Muscle layer of duodenum (tissue), 2 donors: ENCODE results near the gene PODN.

Experiments used
- H3K27ac ChIP-seq: one replicate; pipeline ENCODE4 v1.7.0; 2013; ENCODE audit warnings: mild to moderate bottlenecking, low read length
- H3K27me3 ChIP-seq: one replicate; pipeline ENCODE4 v1.7.0; 2013; ENCODE audit warnings: low read depth, mild to moderate bottlenecking, control low read depth, low read length
- H3K36me3 ChIP-seq, 2 donors: one replicate each; pipeline ENCODE4 v1.7.0; 2013; ENCODE audit warnings: low read length in 2 of 2, control low read depth in 1 of 2, mild to moderate bottlenecking in 1 of 2; ENCODE audit not compliant: insufficient read depth in 2 of 2, control insufficient read depth in 1 of 2
- H3K4me1 ChIP-seq, 2 donors: one replicate each; pipeline ENCODE4 v1.7.0; 2013; ENCODE audit warnings: low read length in 2 of 2, mild to moderate bottlenecking in 2 of 2, control low read depth in 1 of 2, moderate library complexity in 1 of 2; ENCODE audit not compliant: insufficient read depth in 2 of 2, control insufficient read depth in 1 of 2
- H3K4me3 ChIP-seq, 2 donors: one replicate each; pipeline ENCODE4 v1.7.0; 2013; ENCODE audit warnings: low read length in 2 of 2, low read depth in 1 of 2, mild to moderate bottlenecking in 1 of 2
- H3K9me3 ChIP-seq, 2 donors: one replicate each; pipeline ENCODE4 v1.7.0; 2013; ENCODE audit warnings: low read length in 2 of 2, control low read depth in 1 of 2, mild to moderate bottlenecking in 1 of 2; ENCODE audit not compliant: control insufficient read depth in 1 of 2
- donor health status: healthy.

Gene PODN

DNA sequence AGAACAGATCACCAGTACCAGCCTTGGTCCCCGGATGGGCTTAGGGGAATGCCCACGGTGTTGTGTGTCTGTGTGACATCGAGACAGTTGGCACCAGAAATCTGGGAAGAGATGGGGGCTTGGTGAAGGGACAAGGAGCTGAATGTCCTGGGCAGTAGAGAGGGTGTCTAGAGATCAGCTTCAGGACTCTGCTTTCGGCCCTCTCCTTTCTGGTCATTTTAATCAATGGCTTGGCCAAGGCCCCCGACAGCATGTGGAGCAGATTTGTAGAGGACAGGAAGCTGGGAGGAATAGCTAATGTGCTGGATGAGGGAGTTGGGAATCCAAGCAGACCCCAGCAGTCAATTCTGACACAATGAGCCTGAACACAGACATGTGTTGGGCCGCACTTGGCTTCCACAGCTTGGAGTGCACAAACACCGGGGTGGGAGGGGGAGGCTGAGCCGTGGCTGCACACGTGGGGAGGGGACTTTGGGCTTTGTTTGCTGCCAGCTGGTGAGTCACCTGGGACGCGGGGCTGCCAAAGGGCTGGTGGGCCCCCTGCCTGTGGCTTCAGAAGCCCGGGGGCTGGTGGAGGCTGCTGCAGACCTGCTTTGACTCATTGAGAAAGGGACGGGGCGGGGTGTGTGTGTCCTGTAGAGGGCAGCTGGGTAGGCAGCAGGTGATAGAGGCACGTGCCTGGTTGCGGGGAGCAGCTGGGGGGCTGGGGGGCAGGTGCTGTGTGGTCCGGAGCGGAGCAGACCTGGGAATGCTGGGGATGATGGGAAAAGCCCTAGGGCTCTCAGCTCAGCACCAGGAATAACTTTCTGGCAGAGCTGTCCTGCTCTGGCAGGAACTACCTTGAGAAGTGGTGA lies 59.5 kb downstream of the PODN start:
- Histone ChIP-seq H3K4me3 (no peak overlapping the region), H3K9me3 (no peaks in the 10 kb centered on the region), H3K36me3 (no peaks in the 10 kb centered on the region), H3K27ac (no peak overlapping the region), H3K4me1 (peaks cover 28 to 48% of the 10 kb centered on the region in 2 donors), H3K27me3 (no peaks in the 10 kb centered on the region)

DNA sequence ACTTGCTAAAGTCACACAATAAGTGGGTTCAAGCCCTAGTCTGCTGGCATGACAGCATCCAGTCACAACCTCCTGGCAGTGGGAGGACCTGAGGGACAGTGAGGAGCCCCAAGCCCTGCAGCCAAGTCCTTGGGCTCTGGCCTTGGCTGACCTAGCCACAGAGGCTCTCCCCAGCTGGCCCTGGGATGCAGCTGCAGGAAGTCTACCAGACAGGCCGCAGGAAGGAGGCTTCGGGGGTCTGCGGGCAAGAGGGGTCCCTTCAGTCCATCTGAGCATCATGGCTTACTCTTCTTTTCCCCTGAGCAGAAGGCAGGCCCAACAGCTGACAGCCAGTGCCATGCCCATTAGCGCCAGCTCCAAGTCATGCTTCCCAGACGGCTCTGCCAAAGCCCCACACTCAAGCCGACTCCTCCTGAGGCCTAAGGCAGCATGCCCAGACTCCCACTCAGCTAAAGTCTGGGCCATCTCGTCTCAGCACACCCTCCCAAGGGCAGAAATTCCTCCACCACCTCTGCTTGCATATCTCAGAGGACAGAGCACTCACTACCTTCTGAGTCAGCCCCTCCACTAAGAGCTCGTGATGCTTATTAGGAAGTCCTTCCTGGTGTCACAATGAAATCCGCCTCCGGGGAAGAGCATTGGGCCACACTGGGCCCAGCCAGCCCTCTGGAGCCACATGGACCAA lies 60.3 kb downstream of the PODN start:
- Histone ChIP-seq H3K4me1 (peaks cover 28 to 48% of the 10 kb centered on the region in 2 donors), H3K27ac (peak overlapping the region; percentile 14), H3K9me3 (no peaks in the 10 kb centered on the region), H3K4me3 (no peak overlapping the region), H3K27me3 (no peaks in the 10 kb centered on the region), H3K36me3 (no peaks in the 10 kb centered on the region)

DNA sequence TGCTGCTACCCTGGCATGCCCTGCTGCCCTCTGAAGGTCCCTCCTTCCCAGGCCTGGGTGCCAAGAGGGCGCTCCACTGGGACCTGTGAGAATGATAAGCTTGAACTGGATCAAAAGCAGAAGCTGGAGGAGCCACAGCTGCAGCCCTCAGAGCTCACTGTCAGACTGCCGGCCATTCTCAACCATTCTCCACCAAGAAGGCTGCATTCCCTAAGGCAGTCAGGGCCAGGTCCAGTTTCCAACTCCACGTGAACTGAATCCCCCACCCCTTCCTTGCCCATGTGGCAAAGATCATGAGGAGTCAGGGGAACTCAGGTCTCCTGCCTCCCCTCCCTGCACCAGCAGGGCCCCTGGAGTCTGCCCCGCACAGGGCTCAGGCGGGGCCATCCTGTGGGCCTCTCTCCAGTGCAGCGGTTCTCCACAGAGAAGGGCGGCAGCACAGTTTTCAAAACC lies 61.0 kb downstream of the PODN start:
- H3K9me3 ChIP-seq: no peaks in the 10 kb centered on the region
- H3K27ac ChIP-seq: peak overlapping the region; percentile 14
- H3K4me1 ChIP-seq: peaks cover 28 to 48% of the 10 kb centered on the region in 2 donors

DNA sequence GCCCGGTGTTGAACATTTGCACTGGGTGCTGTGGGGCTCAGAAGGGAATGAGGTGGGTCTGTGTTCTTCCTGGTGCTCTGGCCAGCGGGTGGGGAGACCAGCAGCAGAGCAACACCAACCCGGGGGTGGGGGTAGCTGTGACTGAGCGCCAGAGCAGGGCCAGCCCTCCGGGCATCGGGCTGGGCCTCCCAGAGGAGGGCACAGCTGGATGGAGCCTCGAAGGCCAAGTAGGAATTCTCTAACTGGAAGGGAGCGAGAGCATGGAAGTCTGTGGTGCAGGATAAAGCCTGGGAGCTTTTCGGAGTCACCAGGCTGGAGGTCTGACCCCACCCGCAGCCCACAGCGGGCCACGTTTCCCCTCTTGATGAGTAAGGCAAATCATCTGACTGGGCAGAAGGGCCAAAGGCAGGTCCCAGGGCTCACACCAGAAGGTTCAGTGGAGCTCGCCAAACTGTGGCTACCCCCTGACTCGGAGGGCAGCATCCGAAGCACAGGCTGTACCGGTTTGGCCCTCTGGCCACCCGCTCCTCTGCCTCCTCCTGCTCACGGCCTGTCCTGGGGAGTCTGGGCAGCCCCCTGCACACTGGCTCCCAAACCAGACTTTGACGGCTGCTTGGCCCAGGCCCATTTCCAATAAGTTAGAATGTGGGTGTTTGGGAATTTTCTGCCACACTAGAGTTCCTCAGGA lies 61.6 kb downstream of the PODN start:
- Histone ChIP-seq H3K4me3 (no peak overlapping the region), H3K4me1 (peaks cover 28 to 48% of the 10 kb centered on the region in 2 donors), H3K36me3 (no peaks in the 10 kb centered on the region), H3K27ac (no peak overlapping the region), H3K27me3 (no peaks in the 10 kb centered on the region), H3K9me3 (no peaks in the 10 kb centered on the region)

More for the DNA sequence above, 61.0 kb downstream of the PODN start:
- H3K27me3 ChIP-seq: no peaks in the 10 kb centered on the region
- no peak overlapping the region for H3K4me3 ChIP-seq
- H3K36me3 ChIP-seq: no peaks in the 10 kb centered on the region

DNA sequence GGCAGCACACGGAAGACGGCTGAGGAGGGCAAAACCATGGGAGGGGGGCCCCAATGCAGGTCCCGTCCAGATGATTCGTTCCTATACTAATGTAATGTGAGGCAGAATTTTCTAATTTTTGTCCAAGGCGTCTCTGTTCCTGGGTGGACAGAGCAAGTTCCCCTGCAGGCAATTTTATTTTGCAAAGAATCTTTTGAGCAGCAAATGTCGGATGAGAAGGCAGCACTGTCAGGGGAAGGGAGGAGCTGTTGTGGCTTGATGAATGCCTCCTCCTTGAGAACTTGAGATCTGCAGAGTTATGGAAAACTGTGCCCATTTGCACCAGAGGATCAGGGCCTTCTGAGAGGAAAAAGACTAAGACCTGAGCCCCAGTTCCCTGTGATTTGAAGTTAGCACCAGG lies 63.1 kb downstream of the PODN start:
- Histone ChIP-seq H3K4me1 (peaks cover 28 to 48% of the 10 kb centered on the region in 2 donors), H3K27me3 (no peaks in the 10 kb centered on the region), H3K4me3 (no peak overlapping the region), H3K27ac (no peak overlapping the region), H3K9me3 (no peaks in the 10 kb centered on the region), H3K36me3 (no peaks in the 10 kb centered on the region)

DNA sequence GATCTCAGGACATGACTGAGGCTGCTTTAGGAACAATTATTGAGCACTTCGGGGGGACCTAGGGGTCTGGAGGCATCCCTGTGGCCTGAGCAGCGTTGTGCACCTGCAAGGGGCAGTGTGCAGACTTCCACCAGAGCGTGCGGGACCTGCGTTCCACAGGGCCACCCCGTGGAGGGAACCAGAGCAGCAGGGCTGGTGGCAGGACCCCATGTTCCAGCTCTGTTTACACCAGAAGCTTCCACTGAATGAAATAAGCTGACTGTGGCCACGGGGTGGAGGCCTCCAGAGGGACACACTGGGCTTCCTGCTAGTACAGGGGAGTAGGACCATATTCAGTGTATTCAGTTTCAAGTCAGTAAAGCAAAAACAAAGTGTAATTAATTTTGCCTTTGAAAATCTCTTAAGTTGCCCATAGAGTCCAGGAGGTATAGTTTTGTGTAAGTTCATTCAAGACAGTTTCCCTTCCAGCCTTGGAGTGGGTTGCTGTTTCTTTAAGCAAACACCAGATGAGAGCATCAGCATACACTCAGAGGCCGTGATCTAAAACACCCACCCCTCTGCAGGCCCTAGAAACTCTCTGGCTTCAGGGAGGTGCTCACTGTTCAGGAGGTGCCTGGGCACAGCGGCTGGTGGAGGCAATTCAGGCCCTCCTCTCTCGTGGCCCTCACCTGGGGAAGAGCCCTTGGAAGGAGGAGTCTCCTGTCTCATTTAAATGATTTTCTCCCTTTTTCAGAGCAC lies 63.8 kb downstream of the PODN start:
- Histone ChIP-seq H3K9me3 (no peaks in the 10 kb centered on the region), H3K4me3 (no peak overlapping the region), H3K4me1 (peaks cover 28 to 52% of the 10 kb centered on the region in 2 donors), H3K27ac (peak overlapping the region; percentile 64), H3K27me3 (no peaks in the 10 kb centered on the region), H3K36me3 (no peaks in the 10 kb centered on the region)

DNA sequence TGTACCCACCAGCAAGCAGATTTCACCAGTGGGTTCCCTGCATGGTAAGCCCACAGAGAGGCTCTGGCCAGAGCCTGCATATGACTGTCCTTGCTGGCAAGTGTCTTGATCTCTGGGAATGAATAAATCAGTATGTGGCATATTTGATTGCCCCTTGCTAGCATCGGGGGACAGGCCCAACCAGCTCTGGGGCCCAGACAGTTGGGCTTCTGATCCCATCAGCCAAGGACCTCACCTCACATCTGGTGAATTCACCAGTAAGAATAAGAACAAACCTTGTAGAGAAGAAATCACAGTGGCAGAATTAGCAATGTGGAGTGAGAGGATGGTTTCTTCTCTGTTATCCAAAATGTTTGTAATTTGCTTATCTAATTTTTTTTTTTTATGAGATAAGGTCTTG lies 64.5 kb downstream of the PODN start:
- Histone ChIP-seq H3K4me3 (no peak overlapping the region), H3K27ac (no peak overlapping the region)

DNA sequence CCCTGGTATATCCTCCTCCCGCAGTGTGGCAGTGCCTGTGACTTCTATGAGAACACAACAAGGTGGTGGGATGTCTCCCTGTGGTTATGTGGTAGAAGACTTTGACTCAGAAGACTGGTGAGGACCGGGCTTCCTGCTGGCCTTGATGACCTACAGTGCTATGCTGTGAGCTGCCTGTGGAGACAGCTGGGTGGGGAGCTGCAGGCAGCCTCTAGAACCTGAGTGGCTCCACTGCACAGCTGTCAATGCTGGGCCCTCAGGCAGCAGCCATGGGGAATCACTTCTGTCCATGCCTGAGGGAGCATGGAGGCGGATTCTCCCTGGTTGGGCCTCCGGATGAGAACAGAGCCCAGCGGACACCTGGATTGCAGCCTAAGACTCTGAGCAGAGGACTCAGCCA lies 65.5 kb downstream of the PODN start:
- H3K4me1 ChIP-seq: peaks cover 17 to 53% of the 10 kb centered on the region in 2 donors
- H3K27me3 ChIP-seq: no peaks in the 10 kb centered on the region
- H3K27ac ChIP-seq: no peak overlapping the region
- H3K9me3 ChIP-seq: no peaks in the 10 kb centered on the region
- no peaks in the 10 kb centered on the region for H3K36me3 ChIP-seq
- no peak overlapping the region for H3K4me3 ChIP-seq

More for the DNA sequence above, 64.5 kb downstream of the PODN start:
- H3K36me3 ChIP-seq: no peaks in the 10 kb centered on the region
- peaks cover 24 to 58% of the 10 kb centered on the region in 2 donors for H3K4me1 ChIP-seq
- no peaks in the 10 kb centered on the region for H3K9me3 ChIP-seq
- H3K27me3 ChIP-seq: no peaks in the 10 kb centered on the region

DNA sequence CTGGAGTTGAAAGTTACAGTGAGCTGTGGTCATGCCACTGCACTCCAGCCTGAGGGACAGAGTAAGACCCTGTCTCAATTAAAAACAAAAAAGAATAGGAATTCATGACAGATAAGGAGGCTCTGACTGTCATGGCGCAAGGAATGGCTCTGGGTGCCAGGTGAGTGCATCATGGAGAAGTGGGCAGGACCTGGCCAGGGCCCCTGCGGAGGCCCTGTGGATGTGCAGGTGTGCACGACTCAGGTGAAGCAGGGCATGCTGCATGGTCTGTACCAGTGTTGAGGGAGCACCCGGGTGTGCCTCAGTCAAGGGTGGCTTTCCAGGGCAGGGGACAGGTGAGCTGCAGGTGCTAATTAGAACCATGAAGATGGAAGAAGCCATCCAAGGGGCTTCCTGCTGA lies 66.4 kb downstream of the PODN start:
- H3K9me3 ChIP-seq: no peaks in the 10 kb centered on the region
- no peaks in the 10 kb centered on the region for H3K27me3 ChIP-seq
- H3K4me3 ChIP-seq: no peak overlapping the region
- no peak overlapping the region for H3K27ac ChIP-seq
- peaks cover 13 to 44% of the 10 kb centered on the region in 2 donors for H3K4me1 ChIP-seq
- no peaks in the 10 kb centered on the region for H3K36me3 ChIP-seq

DNA sequence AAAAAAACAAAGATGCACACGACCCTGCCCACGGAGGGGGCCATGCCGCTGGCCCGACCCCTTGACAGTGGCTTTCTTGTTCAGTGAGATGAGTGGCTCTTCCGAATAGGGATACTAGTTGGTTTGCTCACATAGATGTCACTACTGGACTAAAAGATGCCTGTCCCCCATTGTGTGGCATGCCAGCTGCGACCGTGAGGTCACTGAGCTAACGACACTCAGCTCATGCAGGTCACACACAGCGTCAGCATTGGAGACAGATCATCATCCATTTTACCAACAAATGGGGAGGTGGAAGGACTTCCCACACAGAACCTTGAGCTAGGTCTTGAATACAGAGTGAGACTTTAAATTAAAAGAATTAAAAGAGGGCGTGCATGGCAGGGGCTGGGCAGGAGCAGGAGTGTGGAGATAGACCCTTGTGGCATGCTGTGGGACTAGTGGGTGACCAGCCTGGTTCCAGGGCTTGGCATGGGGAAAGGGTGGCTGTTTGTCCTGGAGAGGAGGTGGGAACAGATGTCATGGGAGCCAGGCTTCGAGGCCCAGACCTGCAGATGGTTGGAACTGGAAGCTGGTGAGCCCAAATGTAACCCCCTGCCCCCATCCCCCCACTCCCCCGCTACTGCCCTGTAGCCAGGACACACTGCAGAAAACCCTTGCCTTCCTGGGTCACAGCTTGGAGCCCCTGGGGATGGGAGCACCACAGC lies 68.0 kb downstream of the PODN start:
- Histone ChIP-seq H3K9me3 (no peaks in the 10 kb centered on the region), H3K27me3 (no peaks in the 10 kb centered on the region), H3K36me3 (no peaks in the 10 kb centered on the region), H3K4me1 (peaks cover 11 to 33% of the 10 kb centered on the region in 2 donors), H3K4me3 (no peak overlapping the region), H3K27ac (no peak overlapping the region)
